NCI-H1105 (cell line): Measurements from ENCODE around the gene SMOC1.

Source experiments
- DNase-seq: peaks from one replicate; lab custom pipeline; 2025; lab: John Stamatoyannopoulos, UW

Gene SMOC1

GRCh38 chr14:70011098-70011497 is 131.9 kb downstream of the SMOC1 start:
- peak; percentile 47 for DNase-seq

GRCh38 chr14:70011708-70012107 is 132.5 kb downstream of the SMOC1 start:
- DNase-seq = no peak

- DNase-seq = no peak
Measured at GRCh38 chr14:70013271-70013873, 134.2 kb downstream of the SMOC1 start.

- DNase-seq = no peak
Measured at GRCh38 chr14:70014406-70015095, 135.3 kb downstream of the SMOC1 start.

GRCh38 chr14:70018230-70018629 is 139.0 kb downstream of the SMOC1 start:
- no peak for DNase-seq

GRCh38 chr14:70018713-70019211 is 139.5 kb downstream of the SMOC1 start:
- DNase-seq = no peak

- DNase-seq = no peak
Measured at GRCh38 chr14:70019695-70020094, 140.5 kb downstream of the SMOC1 start.

GRCh38 chr14:70020352-70021170 is 141.3 kb downstream of the SMOC1 start:
- no peak for DNase-seq

GRCh38 chr14:70021548-70022220 is 142.5 kb downstream of the SMOC1 start:
- DNase-seq = peak; percentile 87

- DNase-seq = no peak
Measured at GRCh38 chr14:70022771-70023445, 143.7 kb downstream of the SMOC1 start.

GRCh38 chr14:70023871-70024270 is 144.7 kb downstream of the SMOC1 start:
- no peak for DNase-seq

- peak; percentile 58 for DNase-seq
Measured at GRCh38 chr14:70027785-70028428, 148.7 kb downstream of the SMOC1 start.

GRCh38 chr14:70029296-70030132 is 150.3 kb downstream of the SMOC1 start:
- peak; percentile 22 for DNase-seq

GRCh38 chr14:70032016-70032415 is 152.8 kb downstream of the SMOC1 start:
- DNase-seq = no peak

- no peak for DNase-seq
Measured at GRCh38 chr14:70032447-70032846, 153.2 kb downstream of the SMOC1 start.

GRCh38 chr14:70033116-70033515 is 153.9 kb downstream of the SMOC1 start:
- DNase-seq = no peak

- no peak for DNase-seq
Measured at GRCh38 chr14:70033561-70033960, 154.3 kb downstream of the SMOC1 start.

- DNase-seq = no peak
Measured at GRCh38 chr14:70034257-70034656, 155.0 kb downstream of the SMOC1 start.

GRCh38 chr14:70036665-70037064 is 157.4 kb downstream of the SMOC1 start:
- no peak for DNase-seq

GRCh38 chr14:70043001-70043400 is 163.8 kb downstream of the SMOC1 start:
- no peak for DNase-seq
